ENCODE measurements around the gene COL27A1.
A peak's percentile ranks its signal among the peaks of the same experiment; 100 is the strongest.

DNA sequence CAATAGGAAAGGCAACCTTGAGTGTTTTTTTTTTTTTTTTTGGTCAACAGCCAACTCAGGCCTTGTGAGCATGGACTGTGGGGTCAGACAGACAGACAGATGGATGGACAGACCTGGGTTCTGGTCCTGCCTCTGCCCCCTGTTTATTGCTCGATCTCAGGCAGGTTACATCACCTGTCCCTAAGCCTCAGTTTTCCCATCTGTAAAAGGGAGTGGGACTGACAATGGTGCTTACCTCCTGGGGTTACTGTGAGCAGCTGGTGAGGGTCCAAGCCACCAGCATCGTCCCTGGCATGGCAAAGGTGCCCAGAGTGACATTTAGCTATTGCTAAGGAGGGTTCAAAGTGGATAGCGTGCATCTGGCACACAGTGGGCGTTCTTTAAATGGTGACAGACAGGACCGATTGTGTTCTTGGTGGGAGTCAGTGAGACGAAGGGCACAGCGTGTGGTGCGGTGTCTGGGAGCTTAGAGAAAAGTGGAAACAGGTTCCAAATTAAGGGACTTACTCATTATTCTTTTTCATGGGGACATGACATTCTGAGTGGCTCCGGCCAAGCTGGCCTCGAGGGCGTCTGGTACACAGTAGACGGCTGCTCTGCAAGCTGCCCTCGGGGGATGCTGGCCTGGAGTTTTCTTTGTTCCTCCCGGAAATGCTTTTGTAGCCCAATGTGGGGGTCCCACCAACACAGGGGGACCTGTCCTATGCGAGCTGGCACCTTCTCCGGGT, 72.1 kb downstream of the COL27A1 start:
- TF ChIP-seq, protein P1, sequence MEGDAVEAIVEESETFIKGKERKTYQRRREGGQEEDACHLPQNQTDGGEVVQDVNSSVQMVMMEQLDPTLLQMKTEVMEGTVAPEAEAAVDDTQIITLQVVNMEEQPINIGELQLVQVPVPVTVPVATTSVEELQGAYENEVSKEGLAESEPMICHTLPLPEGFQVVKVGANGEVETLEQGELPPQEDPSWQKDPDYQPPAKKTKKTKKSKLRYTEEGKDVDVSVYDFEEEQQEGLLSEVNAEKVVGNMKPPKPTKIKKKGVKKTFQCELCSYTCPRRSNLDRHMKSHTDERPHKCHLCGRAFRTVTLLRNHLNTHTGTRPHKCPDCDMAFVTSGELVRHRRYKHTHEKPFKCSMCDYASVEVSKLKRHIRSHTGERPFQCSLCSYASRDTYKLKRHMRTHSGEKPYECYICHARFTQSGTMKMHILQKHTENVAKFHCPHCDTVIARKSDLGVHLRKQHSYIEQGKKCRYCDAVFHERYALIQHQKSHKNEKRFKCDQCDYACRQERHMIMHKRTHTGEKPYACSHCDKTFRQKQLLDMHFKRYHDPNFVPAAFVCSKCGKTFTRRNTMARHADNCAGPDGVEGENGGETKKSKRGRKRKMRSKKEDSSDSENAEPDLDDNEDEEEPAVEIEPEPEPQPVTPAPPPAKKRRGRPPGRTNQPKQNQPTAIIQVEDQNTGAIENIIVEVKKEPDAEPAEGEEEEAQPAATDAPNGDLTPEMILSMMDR (IDR thresholded peaks at IDR 0.05): no peak
- no peak for TF ChIP-seq POLR2AphosphoS5 (IDR thresholded peaks at IDR 0.05; ENCODE audit: low read depth, low read length)
- TF ChIP-seq EP300 (IDR thresholded peaks at IDR 0.05; ENCODE audit: borderline replicate concordance in 1 of 2, low read depth in 1 of 2, low read length in 1 of 2): peak in 1 of 2 experiments; percentile 38; a peak in 1 of 4 replicates
- TF ChIP-seq JUND (IDR thresholded peaks at IDR 0.05): no peak
- TF ChIP-seq CHD2 (IDR thresholded peaks at IDR 0.05; ENCODE audit: low read length, partially characterized antibody): no peak
- TF ChIP-seq EZH2phosphoT487 (IDR thresholded peaks at IDR 0.05; ENCODE audit: borderline replicate concordance, low read depth): no peak
- TF ChIP-seq, protein P2, sequence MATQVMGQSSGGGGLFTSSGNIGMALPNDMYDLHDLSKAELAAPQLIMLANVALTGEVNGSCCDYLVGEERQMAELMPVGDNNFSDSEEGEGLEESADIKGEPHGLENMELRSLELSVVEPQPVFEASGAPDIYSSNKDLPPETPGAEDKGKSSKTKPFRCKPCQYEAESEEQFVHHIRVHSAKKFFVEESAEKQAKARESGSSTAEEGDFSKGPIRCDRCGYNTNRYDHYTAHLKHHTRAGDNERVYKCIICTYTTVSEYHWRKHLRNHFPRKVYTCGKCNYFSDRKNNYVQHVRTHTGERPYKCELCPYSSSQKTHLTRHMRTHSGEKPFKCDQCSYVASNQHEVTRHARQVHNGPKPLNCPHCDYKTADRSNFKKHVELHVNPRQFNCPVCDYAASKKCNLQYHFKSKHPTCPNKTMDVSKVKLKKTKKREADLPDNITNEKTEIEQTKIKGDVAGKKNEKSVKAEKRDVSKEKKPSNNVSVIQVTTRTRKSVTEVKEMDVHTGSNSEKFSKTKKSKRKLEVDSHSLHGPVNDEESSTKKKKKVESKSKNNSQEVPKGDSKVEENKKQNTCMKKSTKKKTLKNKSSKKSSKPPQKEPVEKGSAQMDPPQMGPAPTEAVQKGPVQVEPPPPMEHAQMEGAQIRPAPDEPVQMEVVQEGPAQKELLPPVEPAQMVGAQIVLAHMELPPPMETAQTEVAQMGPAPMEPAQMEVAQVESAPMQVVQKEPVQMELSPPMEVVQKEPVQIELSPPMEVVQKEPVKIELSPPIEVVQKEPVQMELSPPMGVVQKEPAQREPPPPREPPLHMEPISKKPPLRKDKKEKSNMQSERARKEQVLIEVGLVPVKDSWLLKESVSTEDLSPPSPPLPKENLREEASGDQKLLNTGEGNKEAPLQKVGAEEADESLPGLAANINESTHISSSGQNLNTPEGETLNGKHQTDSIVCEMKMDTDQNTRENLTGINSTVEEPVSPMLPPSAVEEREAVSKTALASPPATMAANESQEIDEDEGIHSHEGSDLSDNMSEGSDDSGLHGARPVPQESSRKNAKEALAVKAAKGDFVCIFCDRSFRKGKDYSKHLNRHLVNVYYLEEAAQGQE (IDR thresholded peaks at IDR 0.05; ENCODE audit: low read depth, low read length): no peak
- TF ChIP-seq TAF1 (IDR thresholded peaks at IDR 0.05; ENCODE audit: borderline replicate concordance, low read depth, low read length): no peak
